ENCODE data around the gene ISCA1.
"Not testable (repeated sequence)": the region's sequence is repeated elsewhere in the genome, so short reads cannot be mapped to it uniquely, and the experiment has no call there.

Gene ISCA1

DNA sequence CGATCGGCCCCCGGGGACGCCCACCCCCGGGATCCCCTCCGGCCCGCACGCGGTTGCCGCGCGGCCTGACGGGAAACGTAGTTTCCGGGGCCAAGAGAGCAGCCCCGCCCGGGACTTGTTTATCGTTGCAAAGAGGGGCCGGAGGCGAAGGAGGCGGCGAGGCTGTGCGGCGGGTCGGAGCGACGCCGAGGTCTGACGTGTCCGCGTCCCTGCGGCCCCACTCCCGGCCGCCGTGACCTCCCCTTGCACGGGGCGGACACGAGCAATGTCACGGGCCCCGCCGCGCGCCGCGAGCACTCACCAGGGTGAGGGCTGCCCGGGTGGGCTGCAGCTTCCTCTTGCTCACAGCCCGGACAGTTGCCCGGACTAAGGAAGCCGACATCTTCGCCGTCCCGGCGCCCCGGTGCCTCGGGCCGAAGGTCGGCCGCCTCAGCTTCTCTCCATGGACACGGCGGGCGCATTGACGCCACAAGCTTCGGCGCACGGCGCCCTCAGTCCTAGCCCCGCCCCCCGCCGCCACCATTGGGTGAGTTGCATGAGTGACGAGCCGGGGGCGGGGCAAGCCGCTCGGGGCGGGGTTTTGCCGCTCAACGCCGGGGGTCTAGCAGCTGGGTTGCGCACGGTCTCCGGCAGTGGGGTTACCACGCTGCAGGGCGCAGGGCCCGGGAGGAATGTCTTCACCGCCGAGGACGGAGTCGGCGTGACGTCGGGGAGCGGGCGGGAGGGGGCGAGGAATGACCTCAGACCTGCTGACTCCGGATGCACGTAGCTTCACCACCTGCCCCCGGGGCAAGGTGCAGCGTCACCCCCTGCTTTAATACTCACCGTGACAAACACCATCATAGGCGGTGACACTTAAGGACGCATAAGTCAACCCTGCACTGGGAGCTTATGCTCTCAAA, at the start of gene ISCA1:
Gene ISCA1 (minus strand): TSS at position 462 of the 902 bp plus-strand sequence. CDS start 80 bp downstream, at position 382.
- no peak for DNase-seq

DNA sequence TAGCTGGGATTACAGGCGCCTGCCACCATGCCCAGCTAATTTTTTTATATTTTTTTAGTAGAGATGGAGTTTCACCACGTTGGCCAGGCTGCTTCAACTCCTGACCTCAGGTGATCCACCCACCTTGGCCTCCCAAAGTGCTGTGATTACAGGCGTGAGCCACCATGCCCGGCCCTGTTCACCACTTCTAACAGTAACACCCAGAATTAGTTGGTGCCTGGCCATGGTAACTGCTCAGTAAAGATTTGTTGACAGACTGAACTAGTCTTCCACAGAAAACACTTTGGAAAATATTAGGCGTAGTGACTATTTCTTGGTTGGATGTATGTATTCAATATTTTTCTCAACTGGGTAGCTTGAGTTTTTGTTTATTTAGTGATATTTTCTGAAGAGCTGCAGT, 47.8 kb upstream of the ISCA1 start:
- DNase-seq, result no peak

DNA sequence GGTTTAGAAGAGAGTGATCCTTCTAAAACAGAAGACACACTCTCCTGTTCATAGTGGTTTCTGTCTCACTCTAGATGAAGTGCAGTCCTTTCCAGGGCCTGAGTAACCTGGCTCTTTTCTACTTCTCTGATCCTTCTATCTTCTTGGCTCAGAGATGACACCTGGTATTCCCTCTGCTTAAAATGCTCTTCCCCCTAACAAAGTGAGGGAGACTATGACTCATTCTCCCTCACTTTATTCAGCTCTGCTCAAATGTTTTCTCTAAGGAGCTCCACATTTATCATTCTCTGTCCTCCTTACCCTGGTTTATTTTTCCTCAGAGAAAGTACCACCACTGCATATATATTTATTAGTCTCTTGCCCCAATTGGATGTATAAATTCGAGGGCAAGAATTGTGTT, 47.3 kb upstream of the ISCA1 start:
- DNase-seq, result no peak

DNA sequence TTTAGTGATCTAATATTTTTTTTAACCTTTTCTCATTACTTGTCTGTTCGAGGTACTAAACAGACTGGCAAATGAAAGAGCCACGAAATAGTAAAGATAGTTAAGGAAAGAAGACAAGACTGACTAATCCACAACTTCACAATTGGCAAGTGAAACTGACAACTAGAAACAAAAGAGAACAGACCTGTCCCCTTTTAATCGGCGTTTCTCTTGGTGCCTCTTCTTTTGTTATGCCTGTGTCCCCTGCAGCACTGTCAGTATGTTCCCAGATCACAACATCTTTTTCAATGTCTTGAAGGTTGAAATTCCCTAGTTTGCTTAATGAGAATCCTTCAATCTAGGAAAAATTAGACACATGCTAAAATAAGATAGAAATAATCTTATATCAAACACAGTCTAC, 45.8 kb upstream of the ISCA1 start:
- no peak for DNase-seq

DNA sequence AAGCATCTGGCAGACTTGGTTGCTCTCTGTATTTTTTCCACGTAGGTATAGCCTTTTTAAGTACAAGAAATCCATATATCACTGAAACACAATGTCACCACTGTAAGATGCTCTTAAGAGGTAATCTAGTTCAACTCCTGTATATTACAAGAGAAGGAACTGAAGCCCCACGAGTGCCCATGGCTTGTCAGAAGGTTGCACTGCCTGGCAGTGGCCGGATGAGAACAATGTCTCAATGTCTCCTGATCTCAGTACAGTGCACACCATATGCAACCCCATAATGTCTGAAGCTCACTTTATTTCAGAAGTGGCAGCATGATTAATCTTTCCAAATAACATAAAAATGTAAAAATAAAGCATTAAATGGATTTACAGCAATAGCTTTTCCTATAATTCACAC, 44.2 kb upstream of the ISCA1 start:
- no peak for DNase-seq

DNA sequence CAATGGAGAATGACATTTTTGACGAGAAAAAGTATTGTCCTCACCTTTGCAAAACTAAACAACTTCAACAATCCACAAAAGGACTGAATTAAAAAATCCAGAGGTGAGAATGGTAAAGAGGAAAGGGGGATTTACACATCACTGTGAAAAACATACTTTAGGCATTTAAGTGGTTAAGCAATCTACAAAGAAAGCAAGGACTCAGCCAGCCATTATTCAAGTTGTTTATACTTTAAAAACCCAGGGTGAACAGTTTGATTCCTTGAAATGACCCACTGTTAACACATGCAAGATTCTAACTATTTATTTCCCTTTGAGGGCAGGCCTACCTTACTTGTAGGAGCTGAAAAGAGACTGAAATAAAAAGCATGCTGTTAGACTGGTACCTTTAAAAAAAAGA, 42.6 kb upstream of the ISCA1 start:
- no peak for DNase-seq

DNA sequence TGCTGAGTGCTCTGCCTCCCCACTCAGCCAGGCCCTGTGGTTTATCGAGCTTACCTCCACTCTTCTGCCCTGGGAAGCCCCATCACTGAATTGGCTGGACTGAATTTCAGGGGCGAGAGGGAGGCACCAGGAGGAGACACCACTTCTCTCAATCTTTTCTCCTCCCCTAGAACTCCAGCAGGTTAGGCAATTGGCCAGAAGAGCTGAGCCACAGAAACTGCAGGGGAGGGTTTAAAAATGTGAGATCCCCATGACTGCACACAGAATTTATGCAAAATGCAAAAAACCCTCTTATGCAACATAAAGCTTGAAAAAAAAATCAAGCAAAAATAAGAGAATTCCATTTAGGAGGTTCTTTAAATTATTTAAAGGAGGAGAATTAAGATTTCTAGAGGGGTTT, 42.0 kb upstream of the ISCA1 start:
- DNase-seq, result no peak

DNA sequence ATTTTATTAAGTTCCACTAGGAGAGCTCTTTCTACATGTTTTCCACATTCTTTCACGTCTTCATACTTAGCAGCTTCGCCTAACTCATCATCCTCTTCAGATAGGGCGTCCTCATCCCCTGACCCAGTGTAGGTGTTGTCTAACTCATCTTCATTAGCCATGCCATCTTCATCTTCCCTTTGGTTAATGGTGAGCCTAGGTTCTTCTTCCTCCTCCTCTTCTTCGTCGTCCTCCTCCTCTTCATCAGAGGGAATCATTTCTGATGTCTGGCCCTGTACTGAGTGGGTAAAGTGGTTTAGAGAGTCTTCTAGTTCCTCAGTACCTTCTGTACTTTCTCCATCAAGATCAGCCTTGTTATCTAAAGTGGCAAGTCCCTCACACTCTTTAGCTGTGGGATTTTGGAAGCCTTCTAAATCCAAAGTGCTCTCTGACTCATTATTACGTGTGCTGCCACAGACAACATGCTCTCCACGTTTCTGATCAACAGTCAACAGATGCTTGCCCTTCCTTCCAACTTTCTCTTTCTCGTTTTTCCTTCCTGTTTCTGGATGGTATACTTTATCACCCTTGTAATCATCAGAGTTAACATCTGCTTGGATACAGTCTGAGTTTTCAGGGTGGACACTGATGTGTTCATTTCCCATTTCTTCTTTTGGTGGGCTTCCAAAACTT, 40.8 kb upstream of the ISCA1 start:
- no peak for DNase-seq

DNA sequence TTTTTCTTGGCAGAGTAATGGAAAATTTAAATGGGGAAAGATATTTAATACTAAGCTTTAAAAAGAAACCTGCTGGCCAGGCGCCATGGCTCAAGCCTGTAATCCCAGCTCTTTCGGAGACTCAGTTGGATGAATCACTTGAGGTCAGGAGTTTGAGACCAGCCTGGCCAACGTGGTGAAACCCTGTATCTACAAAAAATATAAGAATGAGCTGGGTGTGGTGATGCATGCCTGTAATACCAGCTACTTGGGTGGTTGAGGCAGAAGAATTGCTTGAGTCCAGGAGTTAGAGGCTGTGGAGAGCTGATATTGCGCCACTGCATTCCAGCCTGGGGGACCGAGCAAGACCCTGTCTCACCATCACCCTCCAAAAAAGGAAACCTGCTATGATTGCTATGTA, 39.0 kb upstream of the ISCA1 start:
- no peak for DNase-seq

DNA sequence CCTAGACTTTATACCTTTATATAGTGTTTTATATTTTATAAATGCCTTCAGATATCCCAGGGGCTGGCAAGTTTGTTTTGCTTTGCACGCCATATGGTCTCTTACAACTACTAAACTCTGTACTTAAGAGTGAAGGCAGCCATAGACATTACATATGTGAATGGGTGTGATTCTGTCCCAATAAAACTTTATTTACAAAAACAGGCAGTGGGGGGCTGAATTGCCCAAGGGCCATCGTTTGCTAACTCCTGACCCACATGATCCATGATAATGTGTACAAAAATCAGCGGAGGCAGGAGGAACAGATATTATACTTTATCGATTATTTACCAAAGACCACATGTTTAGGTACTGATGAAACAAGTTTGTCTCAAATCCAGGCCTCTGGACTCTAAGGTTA, 35.8 kb upstream of the ISCA1 start:
- no peak for DNase-seq

DNA sequence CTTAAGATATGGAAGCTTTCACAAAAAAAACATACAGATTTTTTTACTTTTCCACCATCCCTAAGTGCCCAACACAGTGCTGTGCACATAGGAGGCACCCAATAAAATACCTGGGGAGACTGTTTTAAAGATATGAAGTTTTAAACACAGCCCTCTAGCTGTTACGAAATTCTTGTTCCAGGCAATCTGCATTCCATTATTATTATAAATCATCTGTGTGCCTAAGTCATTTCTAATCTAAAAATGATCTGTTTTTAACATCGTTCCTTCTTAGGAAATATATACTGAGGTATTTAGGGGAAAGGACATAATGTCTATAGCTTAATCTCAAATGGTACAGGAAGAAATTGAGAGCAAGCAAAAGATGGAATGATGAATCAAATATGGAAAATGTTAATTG, 32.7 kb upstream of the ISCA1 start:
- no peak for DNase-seq

DNA sequence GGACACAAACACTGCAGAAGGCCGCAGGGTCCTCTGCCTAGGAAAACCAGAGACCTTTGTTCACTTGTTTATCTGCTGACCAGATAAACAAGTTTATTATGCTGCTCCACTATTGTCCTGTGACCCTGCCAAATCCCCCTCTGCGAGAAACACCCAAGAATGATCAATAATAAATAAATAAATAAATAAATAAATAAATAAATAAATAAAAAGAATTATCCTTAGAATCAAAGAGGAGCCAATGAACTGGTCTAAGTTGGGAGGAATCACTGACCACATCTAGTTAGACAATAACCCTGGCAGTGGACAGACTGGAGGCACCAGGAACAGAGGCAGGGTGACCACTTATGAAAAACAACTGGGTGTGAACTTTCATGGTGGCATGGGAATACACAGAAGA, 30.6 kb upstream of the ISCA1 start:
- not testable (repeated sequence) for DNase-seq

DNA sequence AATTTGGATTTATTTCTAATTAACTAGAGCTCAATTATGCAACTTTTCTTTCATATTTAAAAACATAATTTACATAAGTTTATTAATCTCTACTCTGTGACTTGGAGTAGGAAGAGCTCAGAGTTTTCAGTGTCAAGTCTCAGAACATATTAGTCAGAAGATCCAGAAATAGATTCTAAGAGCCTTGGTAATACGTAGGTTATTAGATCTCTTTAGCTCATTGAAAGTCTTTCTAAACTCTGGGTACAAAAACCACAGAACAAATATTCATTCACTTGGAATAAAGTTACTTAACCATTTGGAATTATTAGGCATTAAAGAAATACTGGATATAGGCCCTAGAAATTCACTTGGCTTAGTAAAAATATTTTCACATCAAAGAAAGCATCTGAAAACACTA, 26.3 kb upstream of the ISCA1 start:
- DNase-seq, result no peak

DNA sequence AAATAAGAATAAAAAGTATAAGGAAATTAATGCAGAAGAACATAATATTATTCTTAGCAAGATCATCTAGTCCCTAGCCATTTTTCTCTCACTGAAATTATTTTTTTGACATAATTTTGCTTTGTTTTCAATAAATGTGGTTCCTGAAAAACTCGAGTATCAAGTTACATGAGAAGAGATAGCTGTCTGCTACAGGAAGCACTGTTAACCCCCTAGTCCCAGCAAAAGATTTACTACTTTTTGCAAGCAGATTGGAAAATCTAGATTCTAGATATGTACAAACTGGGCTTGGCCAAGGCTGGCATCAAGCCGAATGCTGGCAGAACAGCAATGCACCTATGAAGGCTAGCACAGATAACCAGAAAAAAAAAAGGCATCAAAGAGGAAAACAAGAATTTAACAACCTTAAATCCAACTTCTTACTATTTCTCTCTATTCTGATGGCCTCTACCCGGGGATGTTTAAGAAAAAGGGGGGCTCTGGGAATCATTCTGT, 21.9 kb upstream of the ISCA1 start:
- DNase-seq, result no peak

DNA sequence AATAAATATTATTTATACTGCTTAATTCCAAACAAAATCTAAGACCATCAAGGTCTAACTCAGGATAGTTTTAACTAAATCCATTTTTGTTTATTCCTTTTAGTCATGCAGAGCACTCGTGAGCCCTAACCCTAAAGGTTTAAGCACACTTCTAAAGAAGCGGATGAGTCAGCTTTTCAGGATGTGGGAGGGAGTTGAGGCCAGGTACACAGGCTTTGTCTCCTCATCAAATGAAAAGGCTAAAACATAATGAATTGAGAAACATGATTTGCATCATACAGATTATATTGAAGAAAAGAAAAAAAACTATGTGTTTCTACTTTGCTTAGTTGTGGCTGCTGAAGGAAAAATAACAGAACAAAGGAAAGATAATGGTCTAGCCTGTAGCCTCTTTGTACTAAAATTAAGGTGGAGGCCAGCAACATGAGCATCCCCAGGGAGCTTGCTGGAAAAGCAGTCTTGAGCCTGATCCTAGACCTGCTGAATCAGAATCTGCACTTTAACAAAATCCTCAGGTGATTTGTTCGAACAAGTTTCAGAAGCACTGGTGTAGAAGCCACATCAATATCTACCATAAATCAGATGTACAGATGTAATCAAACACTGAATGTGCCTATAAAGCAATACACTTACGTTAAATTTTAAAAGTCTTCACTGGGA, 21.1 kb upstream of the ISCA1 start:
- no peak for DNase-seq

DNA sequence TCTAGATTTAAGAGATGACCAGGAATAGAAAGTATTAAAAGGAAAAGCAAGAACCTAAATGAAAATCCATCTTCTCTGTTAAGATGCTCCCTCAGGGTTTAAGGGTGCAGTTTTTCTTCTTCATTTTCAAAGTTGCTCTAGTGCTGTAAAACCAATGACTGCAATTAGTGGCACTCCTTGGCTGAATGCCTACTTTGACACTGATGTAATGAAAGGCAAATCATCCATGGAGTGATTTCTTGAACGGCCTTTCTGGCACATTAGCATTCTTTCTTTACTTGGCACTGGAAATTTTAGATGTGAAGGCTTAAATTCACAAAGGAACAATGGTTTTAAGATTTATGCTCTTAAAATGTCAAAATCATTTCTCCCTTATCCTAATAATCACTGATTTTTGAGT, 19.3 kb upstream of the ISCA1 start:
- DNase-seq, result no peak

DNA sequence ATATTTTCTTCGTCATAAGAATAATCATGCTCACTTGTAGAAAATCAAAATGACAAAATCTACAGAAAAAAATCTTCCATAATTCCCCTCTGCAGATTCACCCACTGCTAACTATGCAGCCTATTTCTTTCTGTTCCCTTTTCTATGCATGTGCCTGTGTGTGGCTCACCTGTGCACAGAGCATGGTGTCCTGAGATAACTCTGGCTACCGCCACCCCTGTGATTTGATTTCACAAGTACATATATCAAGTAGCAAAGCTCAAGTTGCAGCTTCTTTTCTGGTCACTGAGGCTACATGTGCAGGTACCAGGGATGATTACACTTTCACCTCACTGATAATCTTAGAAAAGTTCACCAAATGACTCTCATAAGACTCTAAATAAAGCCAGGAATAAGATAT, 18.4 kb upstream of the ISCA1 start:
- no peak for DNase-seq

DNA sequence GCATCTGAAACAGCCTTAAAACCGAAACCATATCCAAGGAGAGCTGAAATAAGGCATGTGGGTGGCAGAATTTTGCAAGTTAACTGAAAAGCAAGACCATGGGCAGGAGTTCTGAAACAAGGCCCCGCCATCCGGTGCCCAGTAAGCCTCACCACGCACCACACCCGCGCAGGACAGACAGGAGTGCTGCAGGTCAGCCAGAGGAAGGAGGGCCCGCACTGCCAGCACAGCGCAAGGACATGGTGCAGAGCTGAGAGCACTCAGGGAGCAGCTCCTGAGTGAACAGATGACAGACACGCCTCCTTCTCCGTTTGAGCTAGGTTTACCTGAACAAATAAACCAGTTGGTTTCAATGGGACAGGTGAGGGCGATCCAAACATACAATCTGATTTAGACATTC, 16.5 kb upstream of the ISCA1 start:
- DNase-seq, result no peak

DNA sequence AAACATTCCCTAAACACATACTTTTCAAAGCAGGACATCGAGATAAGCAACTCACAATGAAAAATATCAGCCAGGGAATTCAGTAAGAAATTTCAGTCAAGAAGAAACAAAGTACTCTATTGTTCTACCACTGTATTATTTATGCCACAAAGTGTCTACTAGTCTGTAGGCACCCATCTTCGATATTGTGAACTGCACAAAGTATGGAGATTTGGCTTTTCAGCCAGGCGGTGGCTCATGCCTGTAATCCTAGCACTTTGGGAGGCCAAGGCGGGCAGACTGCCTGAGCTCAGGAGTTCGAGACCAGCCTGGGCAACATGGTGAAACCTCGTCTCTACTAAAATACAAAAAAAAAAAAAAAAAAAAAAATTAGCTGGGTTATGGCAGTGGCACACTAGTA, 8.0 kb upstream of the ISCA1 start:
- not testable (repeated sequence) for DNase-seq

DNA sequence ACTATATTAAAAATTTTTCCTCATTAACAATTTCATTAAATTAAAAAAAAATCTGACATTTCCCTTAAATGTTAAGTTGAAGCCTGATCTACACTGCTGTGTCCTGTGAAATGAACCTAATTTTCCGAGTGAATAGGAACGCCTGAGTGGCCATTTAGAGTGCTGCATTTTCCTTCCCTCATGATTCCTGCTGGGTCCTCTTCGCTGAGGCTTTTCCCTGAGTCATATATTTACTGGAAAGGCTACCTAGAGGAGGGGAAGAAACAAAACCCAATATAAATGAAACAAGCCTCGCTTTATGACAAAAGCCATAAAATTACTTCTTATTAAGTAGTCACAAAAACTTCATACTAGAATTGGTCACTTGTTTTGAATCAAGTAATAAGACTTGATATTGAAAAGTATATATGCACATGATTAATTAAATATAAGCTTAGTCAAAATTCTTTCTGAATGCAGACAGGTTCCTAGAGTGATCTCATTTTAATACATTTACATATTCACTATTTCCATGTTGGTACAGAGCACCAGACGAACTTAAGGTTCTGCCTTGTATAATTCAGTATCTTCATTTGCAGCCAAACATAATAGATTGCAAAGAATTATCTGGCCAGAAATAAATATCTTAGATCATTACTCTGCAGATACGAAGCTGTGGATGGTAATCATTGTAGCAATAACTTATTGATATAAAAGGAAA, 6.3 kb upstream of the ISCA1 start:
- no peak for DNase-seq

DNA sequence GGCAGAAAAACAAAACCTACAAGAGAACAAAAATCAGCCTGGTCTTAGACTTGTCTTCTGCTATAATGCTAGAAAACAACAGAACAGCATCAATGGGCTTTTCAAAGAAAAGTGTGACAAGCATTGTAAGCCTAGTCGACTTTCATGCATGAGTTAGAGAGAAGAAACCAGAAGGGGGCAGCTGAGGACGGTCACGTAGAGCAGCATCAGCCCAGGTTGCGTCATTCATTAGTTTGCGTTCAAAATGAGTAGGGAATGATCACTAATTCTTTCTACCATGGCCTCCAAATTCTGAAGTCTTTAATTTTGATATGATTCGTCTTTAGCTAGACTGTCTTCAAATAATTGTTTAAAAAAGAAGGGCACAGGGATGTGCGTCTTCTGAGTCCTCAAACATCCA, 4.7 kb upstream of the ISCA1 start:
- no peak for DNase-seq

DNA sequence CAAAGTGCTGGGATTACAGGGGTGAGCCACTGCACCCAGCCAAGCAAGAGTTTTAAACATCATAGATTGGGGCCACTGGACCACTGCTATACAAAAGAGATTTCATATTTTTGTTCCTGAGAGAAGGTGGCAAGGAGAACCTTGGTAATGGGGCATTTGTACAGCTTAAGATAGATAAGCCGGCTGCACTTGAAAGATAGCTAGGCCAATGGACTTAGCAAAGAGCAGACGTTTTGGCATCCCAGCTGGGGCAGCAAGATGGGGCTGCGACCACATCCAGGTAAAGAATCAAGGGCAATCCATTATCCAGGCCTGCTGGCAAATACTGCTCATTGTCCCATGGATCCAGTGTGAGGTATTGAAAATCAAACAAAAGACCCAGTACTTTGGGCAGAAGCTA, 3.9 kb upstream of the ISCA1 start:
- no peak for DNase-seq

DNA sequence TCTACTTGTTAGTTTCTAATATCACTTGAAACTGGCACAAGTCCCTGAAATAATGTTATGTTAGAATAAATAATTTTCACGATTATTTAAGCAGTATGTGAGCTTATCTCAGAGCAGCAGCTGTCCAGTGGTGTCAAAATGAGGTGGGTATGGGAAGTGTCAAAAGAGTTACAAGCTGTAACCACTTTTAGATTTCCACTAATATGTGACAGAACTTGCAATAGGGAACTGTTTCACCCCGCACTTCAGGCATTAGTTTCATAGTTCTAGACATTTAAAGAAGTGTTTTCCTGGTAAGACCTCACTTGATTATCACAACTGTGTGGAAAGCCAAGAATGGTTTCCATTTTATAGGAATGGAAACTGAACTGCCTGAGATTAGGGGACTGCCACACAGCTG, 2.9 kb upstream of the ISCA1 start:
- DNase-seq, result no peak
